Fibroblast of skin of abdomen (primary cell): ENCODE measurements around the gene HSPA1B. TPM values are rescaled to one million over a fixed set of nuclear protein-coding genes. Genes with fewer than 3 reads are reported as not detected.
A peak's percentile ranks its signal among the peaks of the same experiment; 100 is the strongest.
"Not testable (repeated sequence)": the region's sequence is repeated elsewhere in the genome, so short reads cannot be mapped to it uniquely, and the experiment has no call there.

Experiments
- DNase-seq: peaks from one replicate; pipeline ENCODE4 v3.0.0-alpha.2; 2013
- polyA plus RNA-seq, 2 experiments: library from polyadenylated mRNA; unstranded; fragments of 120-200 nt; gene quantifications; one replicate each; pipeline ENCODE4 v1.2.1, GENCODE V29; 2013; ENCODE audit not compliant: insufficient read length in 2 of 2

HSPA1B gene
- polyA plus RNA-seq (2013, experiment 1 of 2; ENCODE audit: insufficient read length), result 35.5 TPM
- 34.0 TPM for polyA plus RNA-seq (2013, experiment 2 of 2; ENCODE audit: insufficient read length)

DNA sequence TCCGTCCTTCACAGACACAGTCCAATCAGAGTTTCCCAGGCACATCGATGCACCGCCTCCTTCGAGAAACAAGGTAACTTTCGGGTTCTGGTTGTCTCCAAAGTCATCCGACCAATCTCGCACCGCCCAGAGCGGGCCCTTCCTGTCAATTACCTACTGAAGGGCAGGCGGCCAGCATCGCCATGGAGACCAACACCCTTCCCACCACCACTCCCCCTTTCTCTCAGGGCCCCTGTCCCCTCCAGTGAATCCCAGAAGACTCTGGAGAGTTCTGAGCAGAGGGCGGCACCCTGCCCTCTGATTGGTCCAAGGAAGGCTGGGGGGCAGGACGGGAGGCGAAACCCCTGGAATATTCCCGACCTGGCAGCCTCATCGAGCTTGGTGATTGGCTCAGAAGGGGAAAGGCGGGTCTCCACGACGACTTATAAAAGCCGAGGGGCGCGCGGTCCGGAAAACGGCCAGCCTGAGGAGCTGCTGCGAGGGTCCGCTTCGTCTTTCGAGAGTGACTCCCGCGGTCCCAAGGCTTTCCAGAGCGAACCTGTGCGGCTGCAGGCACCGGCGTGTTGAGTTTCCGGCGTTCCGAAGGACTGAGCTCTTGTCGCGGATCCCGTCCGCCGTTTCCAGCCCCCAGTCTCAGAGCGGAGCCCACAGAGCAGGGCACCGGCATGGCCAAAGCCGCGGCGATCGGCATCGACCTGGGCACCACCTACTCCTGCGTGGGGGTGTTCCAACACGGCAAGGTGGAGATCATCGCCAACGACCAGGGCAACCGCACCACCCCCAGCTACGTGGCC is at the start of gene HSPA1B:
HSPA1B (plus strand) TSS at position 453 of the 794 bp plus-strand sequence; CDS start at position 666, 213 bp downstream.
- DNase-seq, result peak; percentile 100

DNA sequence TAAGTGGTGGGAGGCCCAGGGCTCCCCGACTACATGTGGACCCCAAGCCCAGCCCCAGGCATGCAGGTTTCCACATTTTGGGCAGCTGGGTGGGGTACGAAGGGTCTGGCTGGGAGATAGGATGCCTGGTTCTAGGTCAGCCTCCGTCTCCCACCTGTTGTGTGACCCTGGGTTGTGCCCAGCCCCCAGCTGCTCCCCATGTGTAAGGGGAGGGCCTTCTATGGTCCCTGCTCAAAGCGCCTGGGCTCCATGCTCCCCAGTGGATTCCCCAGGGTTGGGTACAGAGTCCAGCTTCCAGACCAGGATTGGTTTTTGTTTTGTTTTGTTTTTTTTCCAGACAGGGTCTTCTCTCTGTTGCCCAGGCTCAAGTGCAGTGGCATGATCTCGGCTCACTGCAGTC is 49.3 kb upstream of the HSPA1B start:
- no peak for DNase-seq

- no peak for DNase-seq
Observed at GRCh38 chr6:31778999-31779885, 48.3 kb upstream of the HSPA1B start.

DNA sequence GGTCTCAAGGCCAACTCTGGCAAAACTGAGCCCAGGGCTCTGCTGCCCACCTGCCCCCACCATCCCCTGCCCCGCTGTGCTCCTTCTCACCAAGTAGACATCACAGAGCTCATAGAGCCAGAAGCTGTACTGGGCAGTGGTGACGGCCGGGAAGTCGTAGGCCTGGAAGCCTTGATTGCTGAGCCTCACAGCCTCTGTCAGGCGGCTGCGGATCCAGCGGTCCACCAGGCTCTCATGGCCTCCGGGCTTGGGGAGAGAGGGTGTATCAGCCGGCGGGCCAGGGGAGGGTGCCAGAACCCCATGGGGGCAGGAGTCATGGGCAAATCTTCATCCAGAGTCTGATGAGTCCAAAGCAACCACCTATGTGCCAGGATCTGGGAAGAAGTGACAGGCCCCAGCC is 47.6 kb upstream of the HSPA1B start:
- no peak for DNase-seq

DNA sequence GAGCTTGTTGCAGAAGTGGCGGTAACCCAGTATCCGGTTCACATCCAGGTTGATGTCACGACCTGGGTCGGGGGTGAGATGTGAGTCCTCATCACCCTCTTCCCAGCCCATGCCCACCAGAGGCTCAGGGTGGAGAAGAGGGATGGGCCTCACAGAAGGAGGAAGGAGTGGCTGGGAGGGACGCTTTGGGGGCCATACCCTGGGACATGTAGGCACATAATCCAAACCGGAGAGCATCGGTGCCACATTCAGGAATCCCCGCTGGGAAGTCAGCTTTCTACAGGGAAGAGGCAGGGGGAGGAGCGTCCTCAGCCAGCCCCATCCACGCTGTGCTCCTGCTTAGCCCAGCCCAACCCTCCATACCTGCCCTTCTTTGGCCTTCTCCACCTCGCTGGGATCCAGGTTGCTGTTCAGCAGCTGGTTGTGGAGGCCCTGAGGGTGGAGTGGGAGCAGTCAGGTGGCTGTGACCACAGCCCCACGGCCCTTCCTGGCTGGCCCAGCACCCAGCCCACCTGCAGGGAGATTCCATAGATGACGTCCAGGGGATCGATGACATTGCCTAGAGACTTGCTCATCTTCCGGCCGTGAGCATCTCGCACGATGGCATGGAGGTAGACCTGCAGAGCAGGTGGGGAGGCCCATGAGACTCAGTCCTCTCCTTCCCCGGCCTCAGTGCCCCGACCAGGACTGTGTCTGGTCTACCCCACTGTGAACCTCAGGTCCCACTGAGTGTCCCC is 46.9 kb upstream of the HSPA1B start:
- no peak for DNase-seq

- no peak for DNase-seq
Observed at GRCh38 chr6:31781244-31782125, 46.1 kb upstream of the HSPA1B start.

- no peak for DNase-seq
Observed at GRCh38 chr6:31782126-31782855, 45.2 kb upstream of the HSPA1B start.

DNA sequence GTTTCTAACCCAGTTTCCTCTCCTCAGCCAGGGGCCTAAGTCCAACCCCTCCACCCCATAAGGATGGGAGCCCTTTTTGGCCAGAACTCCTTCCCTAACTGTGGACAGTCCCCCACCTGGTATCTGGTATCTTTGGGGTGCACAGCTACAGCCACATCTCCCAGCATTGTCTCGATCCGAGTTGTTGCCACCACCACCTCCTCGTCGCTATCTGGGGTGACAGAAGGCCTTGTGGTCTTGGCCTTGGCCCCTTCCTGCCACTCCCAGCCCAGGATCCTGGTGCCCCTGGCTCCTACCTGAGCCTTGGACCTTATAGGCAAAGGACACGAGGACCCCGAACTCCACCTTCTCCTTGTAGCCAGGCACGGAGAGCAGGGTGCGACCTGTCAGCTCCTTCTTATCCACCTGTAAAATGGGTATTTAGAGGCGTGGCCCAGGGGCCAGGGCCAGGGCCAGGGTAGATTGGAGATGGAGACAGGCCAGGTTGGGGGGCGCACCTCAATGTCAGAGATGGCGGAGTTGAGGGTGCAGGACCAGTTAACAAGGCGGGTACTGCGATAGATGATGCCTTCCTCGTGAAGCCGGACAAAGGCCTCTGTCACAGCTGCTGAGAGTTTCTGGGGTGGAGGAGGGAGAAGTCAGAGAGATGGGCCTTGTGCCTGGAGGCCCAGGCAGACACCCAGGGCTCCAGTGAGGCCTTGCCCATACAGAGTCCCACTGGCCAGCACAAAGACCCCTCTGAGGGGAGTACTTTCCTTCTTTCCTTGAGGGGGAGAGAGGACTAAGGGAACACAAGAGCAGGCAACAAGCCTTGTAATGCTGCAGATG is 43.2 kb upstream of the HSPA1B start:
- no peak for DNase-seq

DNA sequence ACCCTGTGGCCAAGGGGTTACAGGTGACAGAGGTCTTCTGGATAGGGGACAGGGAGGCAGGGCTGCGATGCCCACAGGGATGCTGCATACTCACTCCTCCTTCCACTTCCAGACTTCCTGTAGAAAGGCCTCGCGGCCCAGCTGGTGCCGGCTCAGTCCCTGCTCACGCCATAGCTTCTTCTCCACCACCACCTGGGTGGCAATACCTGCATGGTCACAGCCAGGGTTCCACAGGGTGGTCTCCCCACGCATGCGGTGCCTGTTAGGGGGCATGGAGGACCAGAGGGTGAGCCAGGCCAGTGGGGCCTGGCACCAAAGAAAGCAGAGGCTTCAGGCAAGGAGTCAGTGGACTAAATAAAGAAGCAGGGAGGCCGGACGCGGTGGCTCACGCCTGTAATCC is 42.1 kb upstream of the HSPA1B start:
- DNase-seq, result no peak

GRCh38 chr6:31791324-31792089 is 36.0 kb upstream of the HSPA1B start:
- DNase-seq, result peak; percentile 46

DNA sequence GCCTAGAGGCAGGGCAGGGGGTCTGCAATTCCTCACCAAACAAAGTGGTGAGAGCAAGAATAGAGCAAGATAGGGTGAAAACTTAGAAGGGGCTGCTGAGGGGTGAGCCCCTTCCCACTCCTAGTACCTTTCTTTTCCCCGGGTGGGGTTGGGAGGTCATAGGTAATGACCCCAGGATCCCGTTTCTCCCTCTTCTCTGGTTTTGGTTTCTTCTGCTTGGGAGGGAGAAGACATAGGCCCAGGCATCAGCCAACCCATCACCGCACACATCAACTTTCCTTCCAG is 35.5 kb upstream of the HSPA1B start:
- DNase-seq, result no peak

DNA sequence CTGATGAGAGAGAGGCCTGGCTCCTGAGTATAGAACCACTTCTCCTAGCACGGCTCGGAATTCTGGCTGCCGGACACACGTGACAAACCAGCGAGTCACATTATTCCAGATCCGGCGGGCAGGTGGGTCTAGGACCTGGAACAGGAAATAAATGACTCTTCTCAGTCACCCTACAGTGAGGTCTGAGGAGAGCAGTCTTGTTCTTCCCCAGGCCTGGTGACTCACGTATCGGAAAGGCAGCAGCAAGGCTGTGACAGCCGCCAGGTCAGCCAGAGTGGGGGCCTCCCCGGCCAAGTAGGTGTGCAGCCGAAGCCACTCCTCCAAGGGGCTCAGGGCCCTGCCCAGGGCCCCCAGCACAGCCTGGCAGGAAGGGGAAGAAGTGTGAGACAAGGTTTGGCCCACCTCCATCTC is 34.8 kb upstream of the HSPA1B start:
- DNase-seq, result no peak

GRCh38 chr6:31793927-31794245 is 33.7 kb upstream of the HSPA1B start:
- not testable (repeated sequence) for DNase-seq

DNA sequence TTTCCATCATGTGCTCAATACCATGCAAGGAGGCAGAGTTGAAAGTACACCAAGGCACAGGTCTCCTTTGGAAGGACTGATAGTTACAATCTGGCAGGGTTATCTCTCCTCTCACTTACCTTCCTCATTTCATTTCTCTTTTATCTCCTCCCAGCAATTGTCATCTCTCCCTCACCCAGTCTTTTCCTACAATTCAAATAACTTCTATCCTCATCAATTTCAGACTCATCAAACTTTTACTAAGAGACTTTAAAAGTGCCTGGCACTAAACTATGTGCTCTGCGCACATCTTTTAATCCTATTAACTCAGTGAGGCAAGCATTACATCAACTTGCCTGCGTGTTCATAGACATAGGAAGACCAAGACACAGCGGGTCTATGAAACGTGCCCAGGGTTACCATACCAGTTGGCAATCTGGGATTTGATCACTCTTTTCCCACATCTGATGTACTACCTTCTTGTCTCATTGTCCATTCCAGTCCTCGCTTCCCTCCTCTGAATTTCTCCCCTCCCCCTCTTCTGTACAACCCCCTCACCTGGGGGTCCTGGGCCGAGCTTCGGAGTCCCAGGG is 33.2 kb upstream of the HSPA1B start:
- peak; percentile 42 for DNase-seq

- DNase-seq, result no peak
Observed at GRCh38 chr6:31794866-31795615, 32.5 kb upstream of the HSPA1B start.

DNA sequence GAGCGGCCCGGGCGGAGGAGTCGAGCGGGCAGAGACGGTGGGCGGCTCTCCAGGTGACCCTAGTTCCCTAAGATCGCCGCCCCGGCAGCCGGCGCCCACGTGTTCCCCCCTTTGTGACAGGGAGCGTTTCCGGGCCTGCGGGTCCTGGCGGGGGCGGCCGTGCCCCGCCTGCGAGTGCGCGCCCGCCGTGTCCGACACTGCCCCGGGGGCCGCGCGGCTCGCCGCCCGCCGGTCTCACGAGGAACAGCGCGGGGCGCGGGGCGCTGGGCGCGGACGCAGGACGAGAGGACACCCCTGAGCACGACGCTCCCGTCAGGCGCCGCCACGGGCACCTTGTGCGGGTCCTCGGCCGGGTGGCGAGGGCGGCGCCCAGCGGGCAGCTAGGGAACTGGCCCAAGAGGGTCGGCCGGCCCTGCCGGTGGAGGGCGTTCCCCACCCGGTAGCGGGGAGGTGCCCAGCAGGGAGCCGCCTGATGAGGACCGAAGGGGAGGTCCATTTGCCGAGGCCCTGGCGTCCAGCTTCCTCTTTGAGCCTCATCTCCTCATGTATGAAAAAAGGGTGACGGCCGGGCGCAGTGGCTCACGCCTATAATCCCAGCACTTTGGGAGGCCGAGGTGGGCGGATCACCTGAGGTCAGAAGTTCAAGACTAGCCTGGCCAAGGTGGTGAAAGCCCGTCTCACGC is 31.8 kb upstream of the HSPA1B start, which contains the start of gene VARS1:
VARS1 (minus strand) TSS at position 137 of the 683 bp plus-strand sequence. CDS start 535 bp downstream, outside the sequence.
- peak; percentile 89 for DNase-seq

DNA sequence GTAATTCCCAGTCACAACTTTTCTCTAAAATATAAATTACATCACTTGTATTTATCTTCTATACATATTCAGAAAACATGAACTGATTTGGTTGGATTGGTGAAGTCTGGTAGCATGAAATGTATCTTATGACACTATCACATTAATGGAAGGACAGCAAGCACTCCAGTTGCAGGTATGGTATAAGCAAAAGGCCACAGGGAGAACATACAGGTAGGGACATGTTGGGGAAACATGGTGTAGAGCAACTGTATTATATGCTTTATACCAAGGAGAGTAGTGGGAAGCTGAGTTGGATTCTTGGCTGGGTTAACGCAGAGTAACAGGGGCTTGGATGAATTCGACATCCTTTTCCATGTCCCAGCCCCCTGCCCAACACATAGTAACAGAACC is 30.5 kb upstream of the HSPA1B start:
- DNase-seq, result no peak

DNA sequence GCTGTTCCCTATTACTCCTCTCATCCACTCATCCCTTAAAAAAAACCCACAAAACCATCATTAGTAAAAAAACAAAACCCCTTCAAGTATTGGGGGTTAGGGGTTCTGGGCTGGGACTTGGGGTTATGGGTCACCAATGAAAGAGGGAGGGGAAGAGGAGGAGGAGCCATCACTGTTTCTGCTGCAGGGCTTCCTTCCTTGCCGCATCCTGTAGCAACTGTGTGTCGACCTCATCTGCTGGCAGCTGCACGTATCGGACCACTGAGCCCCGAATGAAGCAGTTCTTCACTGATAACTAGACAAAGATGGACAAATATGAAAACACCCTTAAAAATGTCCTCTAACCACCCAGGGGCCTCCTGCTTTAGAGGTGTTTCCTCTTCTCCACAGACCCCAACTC is 29.9 kb upstream of the HSPA1B start:
- DNase-seq, result no peak
